OCI-LY7 (cell line): ENCODE results near the gene CDC123.

ENCODE experiments used
- CTCF ChIP-seq: fragments of 200-600 bp; sonication (generic); conservative IDR thresholded peaks from 2 replicates; pipeline ENCODE4 v1.5.1; 2014; ENCODE audit warnings: mild to moderate bottlenecking, antibody characterized with exemption, low read length, moderate library complexity, mixed read lengths
- EZH2phosphoT487 ChIP-seq: fragments of 200-600 bp; sonication (generic); IDR thresholded peaks from 2 replicates; pipeline ENCODE4 v1.6.1; 2018; ENCODE audit warnings: low read depth, borderline replicate concordance, mild to moderate bottlenecking, mixed run types, antibody characterized with exemption, low read length, moderate library complexity, mixed read lengths

GRCh38 chr10:12187321-12187905 lies 8.6 kb upstream of the CDC123 start:
- TF ChIP-seq CTCF (no peak), EZH2phosphoT487 (no peak)
